Smooth muscle cell (in vitro differentiated cells): ENCODE results near the gene NECTIN2. TPM values are rescaled to one million over a fixed set of nuclear protein-coding genes. Genes with fewer than 3 reads are reported as not detected.
"Not testable (repeated sequence)": the region's sequence is repeated elsewhere in the genome, so short reads cannot be mapped to it uniquely, and the experiment has no call there.

Experiments
- DNase-seq: peaks from one replicate; lab custom pipeline; 2025; ENCODE audit not compliant: unreplicated experiment; lab: John Stamatoyannopoulos, UW
- H2AFZ ChIP-seq: fragments of 200-600 bp; sonication (generic); 2 replicates; pipeline ENCODE4 v1.6.0; 2016; ENCODE audit warnings: antibody characterized with exemption, low read depth, mild to moderate bottlenecking
- H3F3A ChIP-seq: fragments of 200-600 bp; sonication (generic); 2 replicates; pipeline ENCODE4 v1.6.0; 2017; ENCODE audit warnings: antibody characterized with exemption, low read depth
- H3K27ac ChIP-seq: fragments of 200-600 bp; sonication (generic); 2 replicates; pipeline ENCODE4 v1.5.1; 2016; ENCODE audit warnings: low read depth, mild to moderate bottlenecking
- H3K27me3 ChIP-seq: fragments of 200-600 bp; sonication (generic); 2 replicates; pipeline ENCODE4 v1.6.1; 2016; ENCODE audit warnings: low read depth, mild to moderate bottlenecking
- H3K36me3 ChIP-seq: fragments of 200-600 bp; sonication (generic); 2 replicates; pipeline ENCODE4 v1.5.1; 2016; ENCODE audit warnings: low read depth
- H3K4me1 ChIP-seq: fragments of 200-600 bp; sonication (generic); 2 replicates; pipeline ENCODE4 v1.5.1; 2016; ENCODE audit warnings: low read depth
- H3K4me2 ChIP-seq: fragments of 200-600 bp; sonication (generic); 2 replicates; pipeline ENCODE4 v1.6.0; 2016; ENCODE audit warnings: mild to moderate bottlenecking
- H3K4me3 ChIP-seq: fragments of 200-600 bp; sonication (generic); 2 replicates; pipeline ENCODE4 v1.5.1; 2016; ENCODE audit warnings: mild to moderate bottlenecking
- H3K79me2 ChIP-seq: fragments of 200-600 bp; sonication (generic); 2 replicates; pipeline ENCODE4 v1.6.0; 2016; ENCODE audit warnings: low read depth, mild to moderate bottlenecking
- H3K9ac ChIP-seq: fragments of 200-600 bp; sonication (generic); 2 replicates; pipeline ENCODE4 v1.6.0; 2016; ENCODE audit warnings: low read depth
- H3K9me3 ChIP-seq: fragments of 200-600 bp; sonication (generic); replicated peaks from 2 replicates; pipeline ENCODE4 v1.5.1; 2016; ENCODE audit warnings: low read depth
- H4K20me1 ChIP-seq: fragments of 200-600 bp; sonication (generic); 2 replicates; pipeline ENCODE4 v1.6.0; 2016; ENCODE audit warnings: low read depth
- CTCF ChIP-seq: fragments of 200-600 bp; sonication (generic); IDR thresholded peaks from 2 replicates; pipeline ENCODE4 v1.5.1; 2017; ENCODE audit warnings: borderline replicate concordance, mild to moderate bottlenecking, antibody characterized with exemption; ENCODE audit not compliant: insufficient read depth, poor library complexity, severe bottlenecking
- WGBS: methylation state at CpG from one replicate; pipeline ENCODE4 v1.1.7; 2016; ENCODE audit warnings: low lambda C conversion rate; 5-methylcytosine and 5-hydroxymethylcytosine counted together
- polyA plus RNA-seq: library from polyadenylated mRNA; unstranded; fragments of >200 nt; fragmentation: Nextera tagmentation; extraction: Ambion mirVana; gene quantifications from 2 replicates; pipeline ENCODE4 v1.2.1, GENCODE V29; 2016
- total RNA-seq: library from RNA; depleted of rRNA; stranded (reverse); fragments of >200 nt; gene quantifications from 2 replicates; pipeline ENCODE4 v1.2.3, GENCODE V29; 2014

The NECTIN2 gene
- total and polyA plus RNA-seq, 2 experiments from 2014 or later = 94.6 to 160 TPM

DNA sequence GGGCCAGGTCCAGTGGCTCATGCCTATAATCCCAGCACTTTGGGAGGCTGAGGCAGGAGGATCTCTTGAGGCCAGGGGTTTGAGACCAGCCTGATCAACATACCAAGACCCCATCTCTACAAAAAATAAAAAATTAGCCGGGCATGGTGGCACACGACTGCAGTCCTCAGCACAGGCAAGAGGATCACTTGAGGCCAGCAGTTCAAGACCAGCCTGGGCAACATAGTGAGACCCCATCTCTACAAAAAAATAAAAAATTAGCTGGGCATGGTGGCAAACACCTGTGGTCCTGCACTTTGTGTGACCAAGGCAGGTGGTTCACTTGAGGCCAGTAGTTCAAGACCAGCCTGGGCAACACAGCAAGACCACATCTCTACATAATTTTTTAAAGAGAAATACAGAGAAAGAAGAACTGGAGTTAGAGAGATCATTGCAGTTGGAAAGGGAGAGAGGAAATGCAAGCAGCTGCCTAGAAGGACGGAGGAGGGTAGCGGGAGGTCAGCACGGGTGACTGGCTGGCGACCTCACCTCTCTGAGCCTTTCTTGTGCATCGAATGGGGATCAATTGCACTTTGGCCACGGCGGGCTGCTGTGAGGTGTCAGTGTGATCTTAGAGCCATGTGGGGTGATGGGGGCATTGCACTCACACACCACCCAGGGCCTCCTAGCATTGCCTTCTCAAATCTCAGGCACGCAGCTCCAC, 23.3 kb upstream of the NECTIN2 start:
- no peak overlapping the region for H3K9ac ChIP-seq
- no peak for TF ChIP-seq CTCF

DNA sequence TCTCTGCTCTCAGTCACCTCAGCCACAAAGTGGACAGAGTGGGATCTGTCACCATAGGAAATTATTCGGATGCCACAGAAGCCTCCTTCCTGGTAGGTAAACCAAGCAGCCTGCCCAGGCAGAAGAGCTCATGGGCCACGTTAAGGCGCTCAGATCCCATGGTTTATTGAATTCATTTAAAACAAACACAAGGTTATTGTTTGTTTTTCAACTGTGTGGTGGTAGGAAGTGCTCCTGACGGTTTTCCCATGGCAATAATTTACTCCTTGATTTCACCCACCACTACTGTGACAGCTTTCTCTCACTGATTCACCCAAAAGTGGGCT, 22.8 kb upstream of the NECTIN2 start:
- no peak for DNase-seq
- 72% methylated on average over 4 of the region's 4 CpGs for WGBS
- H3K4me2 ChIP-seq = no peak overlapping the region
- H3K4me1 ChIP-seq = no peaks in the 10 kb centered on the region
- TF ChIP-seq CTCF = no peak
- H3K79me2 ChIP-seq = no peaks in the 10 kb centered on the region
- no peaks in the 10 kb centered on the region for H3K9me3 ChIP-seq
- no peaks in the 10 kb centered on the region for H4K20me1 ChIP-seq
- no peaks in the 10 kb centered on the region for H3K27me3 ChIP-seq
- no peak overlapping the region for H2AFZ ChIP-seq
- no peak overlapping the region for H3K4me3 ChIP-seq
- no peaks in the 10 kb centered on the region for H3K36me3 ChIP-seq
- no peak overlapping the region for H3K9ac ChIP-seq
- no peak overlapping the region for H3K27ac ChIP-seq
- no peaks in the 10 kb centered on the region for H3F3A ChIP-seq

More for the DNA sequence above, 23.3 kb upstream of the NECTIN2 start:
- Histone ChIP-seq H3K9me3 (no peaks in the 10 kb centered on the region), H3K4me3 (no peak overlapping the region), H3K4me1 (no peaks in the 10 kb centered on the region), H4K20me1 (no peaks in the 10 kb centered on the region), H3K27ac (no peak overlapping the region), H2AFZ (no peak overlapping the region), H3K27me3 (no peaks in the 10 kb centered on the region), H3K79me2 (no peaks in the 10 kb centered on the region), H3K4me2 (no peak overlapping the region), H3F3A (no peaks in the 10 kb centered on the region), H3K36me3 (no peaks in the 10 kb centered on the region)
- DNase-seq = no peak
- WGBS = 78% methylated on average over 10 of the region's 10 CpGs

DNA sequence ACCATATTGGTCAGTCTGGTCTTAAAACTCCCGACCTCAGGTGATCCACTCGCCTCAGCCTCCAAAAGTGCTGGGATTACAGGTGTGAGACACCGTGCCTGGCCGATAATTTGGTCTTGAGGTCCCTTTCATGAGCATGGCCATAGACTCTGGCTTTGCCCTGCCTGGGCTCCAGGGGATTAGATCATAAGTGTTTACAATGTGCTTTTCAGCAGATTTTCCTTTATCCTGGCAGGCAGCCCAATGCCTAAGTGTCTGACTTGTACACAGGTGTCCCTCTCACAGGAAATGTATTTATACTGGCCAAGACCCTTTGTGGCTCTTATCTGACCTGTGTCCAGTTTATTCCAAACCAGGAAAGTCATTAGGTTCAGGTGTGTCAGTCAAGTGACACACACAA, 21.3 kb upstream of the NECTIN2 start:
- Histone ChIP-seq H3K36me3 (no peaks in the 10 kb centered on the region), H3K4me1 (no peaks in the 10 kb centered on the region), H3K9ac (no peak overlapping the region), H3K27me3 (no peaks in the 10 kb centered on the region), H3K79me2 (no peaks in the 10 kb centered on the region), H3K4me2 (no peak overlapping the region), H3K4me3 (no peak overlapping the region), H4K20me1 (no peaks in the 10 kb centered on the region), H3K27ac (no peak overlapping the region), H2AFZ (no peak overlapping the region), H3K9me3 (no peaks in the 10 kb centered on the region), H3F3A (no peaks in the 10 kb centered on the region)
- no peak for DNase-seq
- 98% methylated on average over 4 of the region's 4 CpGs for WGBS
- no peak for TF ChIP-seq CTCF

GRCh38 chr19:44832875-44833274, 13.2 kb upstream of the NECTIN2 start:
- not testable (repeated sequence) for H3K27ac ChIP-seq, H3K4me1 ChIP-seq, H3K9ac ChIP-seq, H3K36me3 ChIP-seq, H3K79me2 ChIP-seq, H2AFZ ChIP-seq, DNase-seq, H3F3A ChIP-seq, H3K4me2 ChIP-seq, H3K4me3 ChIP-seq, H3K9me3 ChIP-seq, H4K20me1 ChIP-seq, H3K27me3 ChIP-seq
- 78% methylated on average over 6 of the region's 6 CpGs for WGBS

DNA sequence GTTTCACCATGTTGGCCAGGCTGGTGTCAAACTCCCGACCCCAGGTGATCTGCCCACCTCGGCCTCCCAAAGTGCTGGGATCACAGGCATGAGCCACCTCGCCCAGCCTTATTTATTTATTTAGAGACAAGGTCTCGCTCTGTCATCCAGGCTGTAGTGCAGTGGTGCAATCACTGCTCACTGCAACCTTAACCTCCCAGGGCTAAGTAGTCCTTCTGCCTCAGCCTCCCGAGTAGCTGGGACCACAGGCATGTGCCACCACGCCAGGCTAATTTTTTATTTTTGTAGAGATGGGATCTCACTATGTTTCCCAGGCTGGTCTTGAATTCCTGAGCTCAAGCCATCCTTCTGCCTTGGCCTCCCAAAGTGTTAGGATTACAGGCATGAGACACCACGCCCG, 11.7 kb upstream of the NECTIN2 start:
- 92% methylated on average over 8 of the region's 8 CpGs for WGBS
- not testable (repeated sequence) for H3K27ac ChIP-seq, H4K20me1 ChIP-seq, H3K4me2 ChIP-seq, DNase-seq, H3F3A ChIP-seq, H3K4me1 ChIP-seq, H3K79me2 ChIP-seq, H3K27me3 ChIP-seq, H3K9ac ChIP-seq, H3K36me3 ChIP-seq, H3K9me3 ChIP-seq, H3K4me3 ChIP-seq, H2AFZ ChIP-seq
